HFFc6 (cell line): ENCODE data around the gene PSMG4. TPM values are rescaled to one million over a fixed set of nuclear protein-coding genes. Genes with fewer than 3 reads are reported as not detected.

Experiments
- DNase-seq: peaks from one replicate; pipeline ENCODE4 v3.0.0-alpha.2; 2018
- H3K27ac Mint-ChIP-seq: 2 replicates; pipeline ENCODE4 v1.8.0; 2020; ENCODE audit warnings: mild to moderate bottlenecking, mixed read lengths
- H3K27me3 Mint-ChIP-seq: 2 replicates; pipeline ENCODE4 v1.8.0; 2021; ENCODE audit warnings: mild to moderate bottlenecking, moderate library complexity, mixed read lengths; ENCODE audit not compliant: insufficient read depth
- H3K36me3 Mint-ChIP-seq: 2 replicates; pipeline ENCODE4 v1.8.0; 2021; ENCODE audit warnings: low read depth, mixed read lengths
- H3K4me1 Mint-ChIP-seq: 2 replicates; pipeline ENCODE4 v1.8.0; 2020; ENCODE audit warnings: low read depth, mixed read lengths
- H3K4me3 Mint-ChIP-seq: 2 replicates; pipeline ENCODE4 v1.8.0; 2020; ENCODE audit warnings: mild to moderate bottlenecking, moderate library complexity, mixed read lengths
- H3K9me3 Mint-ChIP-seq: 2 replicates; pipeline ENCODE4 v1.8.0; 2020; ENCODE audit warnings: mild to moderate bottlenecking, mixed read lengths
- CTCF ChIP-seq: fragments of 200-600 bp; sonication (generic); IDR thresholded peaks from 2 replicates; pipeline ENCODE4 v1.5.0; 2021; ENCODE audit warnings: antibody characterized with exemption, mild to moderate bottlenecking
- total RNA-seq, 6 experiments: library from RNA; stranded (reverse); fragmentation: NEBNext Ultra II Directional; extraction: Animal tissue kit (Norgen Biotek cat#: 25700); gene quantifications; 2 replicates in 1 of 6; 3 replicates in 5 of 6; pipeline ENCODE4 v1.2.3, GENCODE V29; 2021

PSMG4 gene
- total RNA-seq, 6 experiments from 2014 or later = 14.9 to 20.1 (median 17.6) TPM

DNA sequence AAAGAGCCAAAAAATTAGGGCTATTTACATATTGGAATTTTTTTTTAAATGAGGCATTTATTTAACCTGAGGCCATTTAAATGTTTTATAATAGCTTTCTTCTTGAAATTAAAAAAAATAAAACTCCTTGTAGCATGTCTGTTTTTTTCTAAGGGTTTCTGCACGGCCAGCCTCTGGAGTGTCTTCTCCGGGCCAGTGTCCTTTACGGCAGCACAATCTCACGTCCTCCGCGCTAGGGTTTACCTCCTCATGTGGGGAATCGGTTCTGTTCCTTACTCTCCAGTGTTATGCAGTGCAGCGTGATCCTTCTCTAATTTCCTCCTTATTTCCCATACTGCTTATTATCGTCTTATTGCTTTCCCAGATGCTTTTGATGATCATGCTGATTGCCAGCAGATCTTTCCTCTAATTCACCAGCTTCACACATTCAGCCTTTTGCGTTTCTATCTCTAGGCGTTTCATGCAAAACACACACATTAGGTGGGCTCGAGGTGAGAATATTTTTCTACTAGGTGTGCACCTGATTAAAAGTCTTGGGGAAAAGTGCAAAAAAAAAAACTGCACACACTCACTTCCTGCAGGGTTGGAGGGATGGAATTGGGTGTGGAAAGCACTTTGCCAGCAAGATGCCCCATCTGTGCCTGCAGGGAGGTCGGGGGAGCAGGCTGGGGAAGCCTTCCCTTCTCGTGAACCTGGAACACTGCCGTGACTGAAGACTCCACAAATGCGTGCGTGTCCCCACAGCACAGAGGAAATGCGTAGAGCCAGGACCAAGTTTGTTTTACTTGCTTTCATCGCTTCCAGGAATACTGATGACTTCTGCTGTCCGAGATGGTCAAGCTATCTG is 56.1 kb downstream of the PSMG4 start:
- H3K9me3 Mint-ChIP-seq = no peaks in the 10 kb centered on the region
- peaks cover 53% of the 10 kb centered on the region for H3K27me3 Mint-ChIP-seq
- no peaks in the 10 kb centered on the region for H3K36me3 Mint-ChIP-seq
- no peak for TF ChIP-seq CTCF
- H3K4me1 Mint-ChIP-seq = no peaks in the 10 kb centered on the region
- H3K27ac Mint-ChIP-seq = no peak overlapping the region
- DNase-seq = no peak
- no peak overlapping the region for H3K4me3 Mint-ChIP-seq

DNA sequence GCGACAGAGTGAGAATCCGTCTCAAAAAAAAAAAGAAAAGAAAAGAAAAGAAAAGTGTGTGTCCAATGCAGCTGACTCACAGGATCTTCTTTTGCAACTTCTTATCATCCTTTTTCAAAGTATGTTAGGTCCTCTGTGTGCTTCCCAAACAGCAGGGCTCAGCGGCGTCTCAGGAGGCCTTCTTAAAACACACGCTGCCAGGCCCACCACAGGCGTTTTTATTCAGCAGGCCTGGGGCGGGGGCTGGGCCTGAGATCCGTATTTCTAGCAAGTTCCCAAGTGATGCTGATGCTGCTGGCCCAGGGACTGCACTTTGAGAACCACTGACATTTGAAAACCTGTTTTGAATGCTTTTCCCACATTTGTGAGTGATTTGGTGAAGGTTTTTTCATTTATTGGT is 57.1 kb downstream of the PSMG4 start:
- TF ChIP-seq CTCF = no peak
- H3K9me3 Mint-ChIP-seq = no peaks in the 10 kb centered on the region
- no peak overlapping the region for H3K27ac Mint-ChIP-seq
- no peaks in the 10 kb centered on the region for H3K36me3 Mint-ChIP-seq
- no peak overlapping the region for H3K4me3 Mint-ChIP-seq
- peaks cover 60% of the 10 kb centered on the region for H3K27me3 Mint-ChIP-seq
- no peak for DNase-seq
- H3K4me1 Mint-ChIP-seq = no peaks in the 10 kb centered on the region

DNA sequence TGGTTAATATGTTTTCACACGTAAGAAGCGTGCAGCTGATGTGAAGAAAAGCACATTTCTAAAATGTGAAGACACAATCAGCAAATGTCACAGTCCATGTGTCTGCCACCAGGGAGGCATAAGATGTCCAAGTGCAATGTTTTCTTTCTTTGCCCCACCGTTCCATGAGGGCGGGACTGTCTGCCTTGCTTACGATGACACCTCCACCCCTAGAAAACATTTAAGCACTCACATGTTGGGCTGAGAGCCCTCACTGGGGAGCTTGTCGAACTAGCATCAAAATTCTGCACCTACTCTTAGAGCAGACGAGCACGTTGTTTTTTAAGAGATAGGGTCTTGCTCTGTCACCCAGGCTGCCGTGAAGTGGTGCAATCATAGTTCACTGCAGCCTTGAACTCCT is 57.6 kb downstream of the PSMG4 start:
- Mint-ChIP-seq H3K36me3 (no peaks in the 10 kb centered on the region), H3K27me3 (peaks cover 56% of the 10 kb centered on the region), H3K9me3 (no peaks in the 10 kb centered on the region), H3K27ac (no peak overlapping the region), H3K4me3 (no peak overlapping the region), H3K4me1 (no peaks in the 10 kb centered on the region)
- TF ChIP-seq CTCF = no peak
- DNase-seq = no peak

- H3K4me3 Mint-ChIP-seq = no peak overlapping the region
These were observed 58.1 kb downstream of the PSMG4 start for GRCh38 chr6:3316818-3317217.

More at GRCh38 chr6:3316818-3317217, 58.1 kb downstream of the PSMG4 start:
- H3K27me3 Mint-ChIP-seq = peaks cover 52% of the 10 kb centered on the region
- TF ChIP-seq CTCF = no peak
- no peaks in the 10 kb centered on the region for H3K9me3 Mint-ChIP-seq
- H3K27ac Mint-ChIP-seq = no peak overlapping the region
- no peaks in the 10 kb centered on the region for H3K4me1 Mint-ChIP-seq
- H3K36me3 Mint-ChIP-seq = no peaks in the 10 kb centered on the region
- DNase-seq = no peak

Other genes starting within 250 kb of the PSMG4 start
- 10 to 100 TPM; 19.9 to 24.9 (median 22.2) TPM for gene RIPK1, start 190.5 kb upstream of the PSMG4 start, total RNA-seq
- gene BPHL, start 140.2 kb upstream of the PSMG4 start, total RNA-seq = 10 to 100 TPM in 5 of 6 experiments, 1 to 10 TPM in 1; 9.3 to 14.6 (median 11.9) TPM
- 100 to 1,000 TPM; 114 to 152 (median 120) TPM for gene TUBB2A, start 101.4 kb upstream of the PSMG4 start, total RNA-seq
- gene TUBB2B, start 31.3 kb upstream of the PSMG4 start, total RNA-seq = 1 to 10 TPM in 3 of 6 experiments, under 1 TPM in 3; 0.14 to 1.3 (median 0.90) TPM
- gene SLC22A23, start 198.1 kb downstream of the PSMG4 start, total RNA-seq = under 1 TPM; 0.10 to 0.55 (median 0.21) TPM